Loucy (cell line): ENCODE results near the gene LYPLA2.

ENCODE experiments used
- H2AFZ ChIP-seq: fragments of 200-600 bp; sonication (generic); 2 replicates; pipeline ENCODE4 v1.6.0; 2016; ENCODE audit warnings: antibody characterized with exemption, mild to moderate bottlenecking, low read length, moderate library complexity
- H3F3A ChIP-seq: fragments of 200-600 bp; 2 replicates; pipeline ENCODE4 v1.6.0; 2016; ENCODE audit warnings: antibody characterized with exemption, low read depth, mild to moderate bottlenecking
- H3K27me3 ChIP-seq: fragments of 200-600 bp; sonication (generic); 2 replicates; pipeline ENCODE4 v1.6.1; 2014; ENCODE audit warnings: low read length, mild to moderate bottlenecking; ENCODE audit not compliant: insufficient read depth, poor library complexity, severe bottlenecking
- H3K36me3 ChIP-seq: fragments of 200-600 bp; sonication (generic); 2 replicates; pipeline ENCODE4 v1.6.1; 2016; ENCODE audit warnings: low read length; ENCODE audit not compliant: insufficient read depth
- H3K4me1 ChIP-seq: fragments of 200-600 bp; sonication (generic); 2 replicates; pipeline ENCODE4 v1.5.1; 2014; ENCODE audit warnings: low read length, mild to moderate bottlenecking; ENCODE audit not compliant: insufficient read depth, poor library complexity, severe bottlenecking
- H3K4me2 ChIP-seq: fragments of 200-600 bp; sonication (generic); 2 replicates; pipeline ENCODE4 v1.6.0; 2014; ENCODE audit warnings: antibody characterized with exemption, low read length, low read depth, mild to moderate bottlenecking; ENCODE audit not compliant: poor library complexity, severe bottlenecking
- H3K4me3 ChIP-seq: fragments of 200-600 bp; sonication (generic); 2 replicates; pipeline ENCODE4 v1.5.1; 2014; ENCODE audit warnings: low read length, mild to moderate bottlenecking, mixed read lengths; ENCODE audit not compliant: poor library complexity, severe bottlenecking
- H3K79me2 ChIP-seq: fragments of 200-600 bp; sonication (generic); 2 replicates; pipeline ENCODE4 v1.6.1; 2014; ENCODE audit warnings: low read length; ENCODE audit not compliant: insufficient read depth
- H3K9ac ChIP-seq: fragments of 200-600 bp; sonication (generic); 2 replicates; pipeline ENCODE4 v1.6.0; 2014; ENCODE audit warnings: mild to moderate bottlenecking, low read depth, low read length, moderate library complexity; ENCODE audit not compliant: poor library complexity, severe bottlenecking
- H3K9me2 ChIP-seq: fragments of 200-600 bp; sonication (generic); replicated peaks from 2 replicates; pipeline ENCODE4 v1.6.1; 2016; ENCODE audit warnings: low read depth, low read length, mixed read lengths
- H3K9me3 ChIP-seq: fragments of 200-600 bp; sonication (generic); 2 replicates; pipeline ENCODE4 v1.6.1; 2014; ENCODE audit warnings: mild to moderate bottlenecking, antibody characterized with exemption, low read length, low read depth; ENCODE audit not compliant: insufficient read depth
- H4K20me1 ChIP-seq: fragments of 200-600 bp; sonication (generic); 2 replicates; pipeline ENCODE4 v1.6.0; 2014; ENCODE audit warnings: antibody characterized with exemption, low read length, mild to moderate bottlenecking; ENCODE audit not compliant: insufficient read depth, poor library complexity, severe bottlenecking
- CTCF ChIP-seq: fragments of 200-600 bp; sonication (generic); conservative IDR thresholded peaks from 2 replicates; pipeline ENCODE4 v1.5.1; 2014; ENCODE audit warnings: mild to moderate bottlenecking, antibody characterized with exemption, low read length
- EZH2phosphoT487 ChIP-seq: fragments of 200-600 bp; IDR thresholded peaks from 2 replicates; pipeline ENCODE4 v1.6.1; 2018; ENCODE audit warnings: antibody characterized with exemption, mild to moderate bottlenecking, moderate library complexity, borderline replicate concordance

Gene LYPLA2

GRCh38 chr1:23816361-23816760, 25.4 kb downstream of the LYPLA2 start:
- peaks cover 13% of the 10 kb centered on the region for H3K4me1 ChIP-seq
- TF ChIP-seq EZH2phosphoT487 (no peak), CTCF (no peak)
- H3K4me2 ChIP-seq = peak overlapping the region; percentile 26
- no peaks in the 10 kb centered on the region for H3K27me3 ChIP-seq
- no peaks in the 10 kb centered on the region for H3F3A ChIP-seq
- H3K36me3 ChIP-seq = no peaks in the 10 kb centered on the region
- H3K9ac ChIP-seq = peak overlapping the region; percentile 44
- no peaks in the 10 kb centered on the region for H3K9me2 ChIP-seq
- no peak overlapping the region for H2AFZ ChIP-seq
- H3K4me3 ChIP-seq = no peak overlapping the region
- H4K20me1 ChIP-seq = no peaks in the 10 kb centered on the region
- H3K9me3 ChIP-seq = no peaks in the 10 kb centered on the region
- H3K79me2 ChIP-seq = no peaks in the 10 kb centered on the region

- TF ChIP-seq EZH2phosphoT487 (no peak), CTCF (no peak)
- H3K4me2 ChIP-seq = peak overlapping the region; percentile 26
- no peaks in the 10 kb centered on the region for H3K36me3 ChIP-seq
Measured at GRCh38 chr1:23816906-23817305, 26.0 kb downstream of the LYPLA2 start.

GRCh38 chr1:23817633-23818032, 26.7 kb downstream of the LYPLA2 start:
- Histone ChIP-seq H3K9ac (peak overlapping the region; percentile 44), H2AFZ (no peak overlapping the region), H3K9me3 (no peaks in the 10 kb centered on the region), H3K36me3 (no peaks in the 10 kb centered on the region), H3K27me3 (no peaks in the 10 kb centered on the region), H3K79me2 (no peaks in the 10 kb centered on the region), H3F3A (no peaks in the 10 kb centered on the region), H3K4me3 (no peak overlapping the region), H3K4me2 (no peak overlapping the region), H3K4me1 (peaks cover 16% of the 10 kb centered on the region), H3K9me2 (no peaks in the 10 kb centered on the region), H4K20me1 (no peaks in the 10 kb centered on the region)
- TF ChIP-seq EZH2phosphoT487 (no peak), CTCF (no peak)

More at GRCh38 chr1:23816906-23817305, 26.0 kb downstream of the LYPLA2 start:
- peak overlapping the region; percentile 44 for H3K9ac ChIP-seq
- H3K79me2 ChIP-seq = no peaks in the 10 kb centered on the region
- no peaks in the 10 kb centered on the region for H3K27me3 ChIP-seq
- no peaks in the 10 kb centered on the region for H4K20me1 ChIP-seq
- H3K4me1 ChIP-seq = peaks cover 13% of the 10 kb centered on the region
- H3K9me2 ChIP-seq = no peaks in the 10 kb centered on the region
- no peaks in the 10 kb centered on the region for H3F3A ChIP-seq
- H3K9me3 ChIP-seq = no peaks in the 10 kb centered on the region
- no peak overlapping the region for H3K4me3 ChIP-seq
- H2AFZ ChIP-seq = no peak overlapping the region
